Neural progenitor cell (in vitro differentiated cells): ENCODE results near the gene PEX5L.

Experiments used
- CTCF ChIP-seq: fragments of 200-600 bp; sonication (generic); IDR thresholded peaks from 2 replicates; pipeline ENCODE4 v1.5.1; 2017; ENCODE audit warnings: antibody characterized with exemption, mild to moderate bottlenecking
- EZH2 ChIP-seq: fragments of 200-600 bp; sonication (generic); IDR thresholded peaks from 2 replicates; pipeline ENCODE4 v1.6.1; 2017; ENCODE audit warnings: antibody characterized with exemption, mild to moderate bottlenecking, moderate library complexity
- EZH2phosphoT487 ChIP-seq: fragments of 200-600 bp; sonication (generic); IDR thresholded peaks from 2 replicates; pipeline ENCODE4 v1.6.1; 2017; ENCODE audit warnings: antibody characterized with exemption

GRCh38 chr3:179867961-179868360, 168.8 kb downstream of the PEX5L start:
- TF ChIP-seq CTCF (no peak), EZH2phosphoT487 (no peak), EZH2 (no peak)
